GM18951 (cell line): Measurements from ENCODE around the gene RASGRP2.

Experiments used
- POLR2A ChIP-seq: IDR thresholded peaks from 4 replicates; pipeline ENCODE4 v1.6.1; 2011; ENCODE audit warnings: mild to moderate bottlenecking; ENCODE audit not compliant: insufficient read length, insufficient read depth; ENCODE audit errors: extremely low read depth
- in situ Hi-C: fragments of 300-500 bp; cut with MboI; formaldehyde crosslinking; loops from one replicate; pipeline ENCODE4 v1.12.0; 2022; ENCODE audit warnings: low sequenced_read_pairs, mixed read lengths, inconsistent platforms; ENCODE audit not compliant: unreplicated experiment

RASGRP2 gene

GRCh38 chr11:64720167-64720566 is 23.8 kb downstream of the RASGRP2 start:
- in situ Hi-C loops, result no loop called here
- no peak for TF ChIP-seq POLR2A

- TF ChIP-seq POLR2A, result no peak
- in situ Hi-C loops, result no loop called here
These were observed 24.5 kb downstream of the RASGRP2 start for GRCh38 chr11:64719406-64719805.

GRCh38 chr11:64718780-64719124 is 25.2 kb downstream of the RASGRP2 start:
- TF ChIP-seq POLR2A, result no peak
- in situ Hi-C loops, result no loop called here

- in situ Hi-C loops, result no loop called here
- TF ChIP-seq POLR2A, result no peak
These were observed 25.7 kb downstream of the RASGRP2 start for GRCh38 chr11:64718084-64718779.

- TF ChIP-seq POLR2A, result no peak
- in situ Hi-C loops, result no loop called here
These were observed 26.7 kb downstream of the RASGRP2 start for GRCh38 chr11:64717268-64717578.

- no peak for TF ChIP-seq POLR2A
These were observed 27.3 kb downstream of the RASGRP2 start for GRCh38 chr11:64716473-64717267.

GRCh38 chr11:64715756-64716472 is 28.0 kb downstream of the RASGRP2 start:
- in situ Hi-C loops, result no loop called here
- TF ChIP-seq POLR2A, result no peak

More at GRCh38 chr11:64716473-64717267, 27.3 kb downstream of the RASGRP2 start:
- in situ Hi-C loops, result no loop called here

- no peak for TF ChIP-seq POLR2A
- in situ Hi-C loops, result no loop called here
These were observed 28.8 kb downstream of the RASGRP2 start for GRCh38 chr11:64715110-64715509.

GRCh38 chr11:64714666-64715065 is 29.3 kb downstream of the RASGRP2 start:
- TF ChIP-seq POLR2A, result no peak
- in situ Hi-C loops, result no loop called here

- no peak for TF ChIP-seq POLR2A
- in situ Hi-C loops, result no loop called here
These were observed 30.1 kb downstream of the RASGRP2 start for GRCh38 chr11:64713781-64714363.

GRCh38 chr11:64713016-64713707 is 30.8 kb downstream of the RASGRP2 start:
- in situ Hi-C loops, result no loop called here
- TF ChIP-seq POLR2A, result no peak

GRCh38 chr11:64712430-64713015 is 31.4 kb downstream of the RASGRP2 start:
- in situ Hi-C loops, result no loop called here
- no peak for TF ChIP-seq POLR2A
